K562 (cell line): ENCODE results near the gene SLC25A2. TPM values are rescaled to one million over a fixed set of nuclear protein-coding genes. Genes with fewer than 3 reads are reported as not detected.

Experiments
- ESRRA ChIP-seq: fragments of 450-650 bp; IDR thresholded peaks from 2 replicates; pipeline ENCODE4 v1.6.1; 2014; ENCODE audit warnings: low read depth, mild to moderate bottlenecking, moderate library complexity, borderline replicate concordance
- NCOR1 ChIP-seq: fragments of 450-650 bp; IDR thresholded peaks from 2 replicates; pipeline ENCODE4 v1.6.1; 2016; ENCODE audit warnings: mild to moderate bottlenecking, moderate library complexity
- RFX5 ChIP-seq: IDR thresholded peaks from 2 replicates; pipeline ENCODE4 v1.6.1; 2011; ENCODE audit warnings: low read depth, mild to moderate bottlenecking, improper control_type of control experiment, low read length
- TCFL5 ChIP-seq: fragments of 250-450 bp; sonication (Bioruptor Pico); conservative IDR thresholded peaks from 2 replicates; pipeline ENCODE4 v1.6.1; 2021; ENCODE audit warnings: mild to moderate bottlenecking, moderate library complexity, matching md5 sums
- ZNF146 ChIP-seq: IDR thresholded peaks from one replicate; pipeline ENCODE4 v1.6.1; 2018; ENCODE audit warnings: missing compliant biosample characterization; ENCODE audit not compliant: unreplicated experiment
- ZNF253 ChIP-seq: fragments of 250-450 bp; sonication (Bioruptor Pico); conservative IDR thresholded peaks from 2 replicates; pipeline ENCODE4 v1.6.1; 2021; ENCODE audit warnings: mild to moderate bottlenecking
- ZNF263 ChIP-seq: sonication (generic); formaldehyde crosslinking; IDR thresholded peaks from 2 replicates; pipeline ENCODE4 v1.8.0; 2022; ENCODE audit warnings: mild to moderate bottlenecking, missing genetic modification reagents, borderline replicate concordance
- ZNF79 ChIP-seq: fragments of 250-450 bp; sonication (Bioruptor Pico); IDR thresholded peaks from 2 replicates; pipeline ENCODE4 v1.4.0; 2020; ENCODE audit warnings: low read depth, mild to moderate bottlenecking, moderate library complexity
- polyA plus RNA-seq, 8 experiments: library from polyadenylated mRNA; depleted of rRNA in 4 of 8; stranded (reverse) in 5 of 8; unstranded in 3 of 8; fragments of >200 nt; fragmentation: Nextera tagmentation in 2 of 8; fragmentation: Illumina TruSeq in 1 of 8; extraction: Ambion mirVana in 2 of 8; extraction: Trizol in 1 of 8; gene quantifications; 2 replicates each; pipeline versions ENCODE4 v1.2.1 to v1.2.3, GENCODE V29; 2011 to 2014; ENCODE audit warnings: inconsistent platforms in 1 of 8, missing spikeins in 1 of 8
- total RNA-seq, 7 experiments: library from RNA; depleted of rRNA in 6 of 7; stranded (reverse); fragments of >200 nt in 6 of 7; fragmentation: Illumina TruSeq in 2 of 7; extraction: Trizol in 2 of 7; gene quantifications; 2 replicates each; pipeline versions ENCODE4 v1.2.1 to v1.2.3, GENCODE V29; 2011 to 2021; ENCODE audit warnings: low replicate concordance in 1 of 7
- TF ChIP-seq, protein P1 (sequence below): sonication (generic); formaldehyde crosslinking; IDR thresholded peaks from 2 replicates; pipeline ENCODE4 v1.8.0; 2022; ENCODE audit warnings: missing genetic modification reagents, mild to moderate bottlenecking, borderline replicate concordance
- TF ChIP-seq, protein P2 (sequence below): IDR thresholded peaks from 3 replicates; pipeline ENCODE4 v1.6.1; 2011; ENCODE audit warnings: borderline replicate concordance, mild to moderate bottlenecking, moderate library complexity; ENCODE audit not compliant: insufficient read length; ENCODE audit errors: extremely low read depth
- TF ChIP-seq, protein P3 (sequence below): fragments of 450-650 bp; IDR thresholded peaks from 2 replicates; pipeline ENCODE4 v1.7.0; 2016; ENCODE audit warnings: borderline replicate concordance
- TF ChIP-seq, protein P4 (sequence below): fragments of 250-450 bp; sonication (Bioruptor Pico); IDR thresholded peaks from 2 replicates; pipeline ENCODE4 v1.5.0; 2021; ENCODE audit warnings: mild to moderate bottlenecking, moderate library complexity

Gene SLC25A2
- total and polyA plus RNA-seq, 9 of the 15 experiments (the other 6 are each of a cell fraction or from before 2014, with no cell fraction given), result 0.09 to 0.11 (median 0.11) TPM; not detected in 6

DNA sequence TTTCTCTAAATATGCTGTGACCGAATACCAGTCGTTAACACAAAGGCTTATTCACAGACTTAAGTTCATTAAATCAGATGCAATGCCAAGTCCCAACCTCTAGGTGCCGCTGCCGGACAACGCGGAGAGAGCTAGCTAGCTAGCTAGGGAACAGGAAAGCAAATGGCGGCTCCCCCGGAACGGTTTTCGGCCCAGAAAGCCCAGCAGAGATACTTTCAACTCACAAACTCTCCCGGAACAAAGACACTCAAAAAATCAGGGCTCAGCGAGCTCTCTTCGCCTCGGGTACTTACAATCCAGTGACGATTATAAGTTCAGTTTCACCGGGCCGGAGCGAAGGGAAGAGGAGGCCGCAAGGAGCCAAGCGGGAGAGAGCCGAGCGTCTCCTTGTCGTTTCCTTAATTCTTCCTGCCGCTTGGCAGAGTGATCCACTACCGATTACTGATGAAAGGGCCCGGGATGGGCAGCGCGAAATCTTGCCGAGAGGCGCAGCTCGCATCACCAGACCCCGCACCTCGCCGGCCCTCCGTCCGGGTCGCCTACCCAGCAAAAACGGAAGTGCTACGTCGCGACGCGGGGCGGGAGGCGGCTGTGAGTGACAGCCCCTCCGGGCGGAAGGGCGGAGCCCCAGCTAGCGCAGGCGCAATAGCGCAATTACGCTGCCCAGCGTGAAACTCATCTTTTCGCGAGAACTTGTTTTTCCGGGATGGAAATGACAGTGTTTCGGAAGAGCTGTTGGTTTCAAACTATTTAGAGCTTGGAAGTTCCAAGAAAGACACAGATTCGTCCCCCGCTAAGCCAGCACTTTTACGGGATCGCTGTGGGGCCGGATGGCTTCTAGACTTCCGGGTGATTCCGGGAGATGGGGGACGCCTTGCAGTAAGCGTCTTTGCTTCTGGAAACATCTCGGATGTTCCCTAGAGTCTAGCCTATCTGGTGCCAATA lies 16.6 kb upstream of the SLC25A2 start, which contains the start of gene TAF7 (continued):
- TF ChIP-seq, protein P1, sequence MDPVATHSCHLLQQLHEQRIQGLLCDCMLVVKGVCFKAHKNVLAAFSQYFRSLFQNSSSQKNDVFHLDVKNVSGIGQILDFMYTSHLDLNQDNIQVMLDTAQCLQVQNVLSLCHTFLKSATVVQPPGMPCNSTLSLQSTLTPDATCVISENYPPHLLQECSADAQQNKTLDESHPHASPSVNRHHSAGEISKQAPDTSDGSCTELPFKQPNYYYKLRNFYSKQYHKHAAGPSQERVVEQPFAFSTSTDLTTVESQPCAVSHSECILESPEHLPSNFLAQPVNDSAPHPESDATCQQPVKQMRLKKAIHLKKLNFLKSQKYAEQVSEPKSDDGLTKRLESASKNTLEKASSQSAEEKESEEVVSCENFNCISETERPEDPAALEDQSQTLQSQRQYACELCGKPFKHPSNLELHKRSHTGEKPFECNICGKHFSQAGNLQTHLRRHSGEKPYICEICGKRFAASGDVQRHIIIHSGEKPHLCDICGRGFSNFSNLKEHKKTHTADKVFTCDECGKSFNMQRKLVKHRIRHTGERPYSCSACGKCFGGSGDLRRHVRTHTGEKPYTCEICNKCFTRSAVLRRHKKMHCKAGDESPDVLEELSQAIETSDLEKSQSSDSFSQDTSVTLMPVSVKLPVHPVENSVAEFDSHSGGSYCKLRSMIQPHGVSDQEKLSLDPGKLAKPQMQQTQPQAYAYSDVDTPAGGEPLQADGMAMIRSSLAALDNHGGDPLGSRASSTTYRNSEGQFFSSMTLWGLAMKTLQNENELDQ (CRISPR knock-in tag), result no peak
- TF ChIP-seq NCOR1 (no peak), ESRRA (0 out of 2 replicates have a peak, but pooled peaks have one; percentile 24), TCFL5 (CRISPR knock-in tag) (no peak), ZNF79 (peak; percentile 56; the same call in 1 of the 2 replicates), ZNF146 (no peak), ZNF263 (CRISPR knock-in tag) (no peak), ZNF253 (CRISPR knock-in tag) (no peak), RFX5 (no peak)
- TF ChIP-seq, protein P2, sequence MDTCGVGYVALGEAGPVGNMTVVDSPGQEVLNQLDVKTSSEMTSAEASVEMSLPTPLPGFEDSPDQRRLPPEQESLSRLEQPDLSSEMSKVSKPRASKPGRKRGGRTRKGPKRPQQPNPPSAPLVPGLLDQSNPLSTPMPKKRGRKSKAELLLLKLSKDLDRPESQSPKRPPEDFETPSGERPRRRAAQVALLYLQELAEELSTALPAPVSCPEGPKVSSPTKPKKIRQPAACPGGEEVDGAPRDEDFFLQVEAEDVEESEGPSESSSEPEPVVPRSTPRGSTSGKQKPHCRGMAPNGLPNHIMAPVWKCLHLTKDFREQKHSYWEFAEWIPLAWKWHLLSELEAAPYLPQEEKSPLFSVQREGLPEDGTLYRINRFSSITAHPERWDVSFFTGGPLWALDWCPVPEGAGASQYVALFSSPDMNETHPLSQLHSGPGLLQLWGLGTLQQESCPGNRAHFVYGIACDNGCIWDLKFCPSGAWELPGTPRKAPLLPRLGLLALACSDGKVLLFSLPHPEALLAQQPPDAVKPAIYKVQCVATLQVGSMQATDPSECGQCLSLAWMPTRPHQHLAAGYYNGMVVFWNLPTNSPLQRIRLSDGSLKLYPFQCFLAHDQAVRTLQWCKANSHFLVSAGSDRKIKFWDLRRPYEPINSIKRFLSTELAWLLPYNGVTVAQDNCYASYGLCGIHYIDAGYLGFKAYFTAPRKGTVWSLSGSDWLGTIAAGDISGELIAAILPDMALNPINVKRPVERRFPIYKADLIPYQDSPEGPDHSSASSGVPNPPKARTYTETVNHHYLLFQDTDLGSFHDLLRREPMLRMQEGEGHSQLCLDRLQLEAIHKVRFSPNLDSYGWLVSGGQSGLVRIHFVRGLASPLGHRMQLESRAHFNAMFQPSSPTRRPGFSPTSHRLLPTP, result no peak
- TF ChIP-seq, protein P3, sequence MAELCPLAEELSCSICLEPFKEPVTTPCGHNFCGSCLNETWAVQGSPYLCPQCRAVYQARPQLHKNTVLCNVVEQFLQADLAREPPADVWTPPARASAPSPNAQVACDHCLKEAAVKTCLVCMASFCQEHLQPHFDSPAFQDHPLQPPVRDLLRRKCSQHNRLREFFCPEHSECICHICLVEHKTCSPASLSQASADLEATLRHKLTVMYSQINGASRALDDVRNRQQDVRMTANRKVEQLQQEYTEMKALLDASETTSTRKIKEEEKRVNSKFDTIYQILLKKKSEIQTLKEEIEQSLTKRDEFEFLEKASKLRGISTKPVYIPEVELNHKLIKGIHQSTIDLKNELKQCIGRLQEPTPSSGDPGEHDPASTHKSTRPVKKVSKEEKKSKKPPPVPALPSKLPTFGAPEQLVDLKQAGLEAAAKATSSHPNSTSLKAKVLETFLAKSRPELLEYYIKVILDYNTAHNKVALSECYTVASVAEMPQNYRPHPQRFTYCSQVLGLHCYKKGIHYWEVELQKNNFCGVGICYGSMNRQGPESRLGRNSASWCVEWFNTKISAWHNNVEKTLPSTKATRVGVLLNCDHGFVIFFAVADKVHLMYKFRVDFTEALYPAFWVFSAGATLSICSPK, result no peak
- TF ChIP-seq, protein P4, sequence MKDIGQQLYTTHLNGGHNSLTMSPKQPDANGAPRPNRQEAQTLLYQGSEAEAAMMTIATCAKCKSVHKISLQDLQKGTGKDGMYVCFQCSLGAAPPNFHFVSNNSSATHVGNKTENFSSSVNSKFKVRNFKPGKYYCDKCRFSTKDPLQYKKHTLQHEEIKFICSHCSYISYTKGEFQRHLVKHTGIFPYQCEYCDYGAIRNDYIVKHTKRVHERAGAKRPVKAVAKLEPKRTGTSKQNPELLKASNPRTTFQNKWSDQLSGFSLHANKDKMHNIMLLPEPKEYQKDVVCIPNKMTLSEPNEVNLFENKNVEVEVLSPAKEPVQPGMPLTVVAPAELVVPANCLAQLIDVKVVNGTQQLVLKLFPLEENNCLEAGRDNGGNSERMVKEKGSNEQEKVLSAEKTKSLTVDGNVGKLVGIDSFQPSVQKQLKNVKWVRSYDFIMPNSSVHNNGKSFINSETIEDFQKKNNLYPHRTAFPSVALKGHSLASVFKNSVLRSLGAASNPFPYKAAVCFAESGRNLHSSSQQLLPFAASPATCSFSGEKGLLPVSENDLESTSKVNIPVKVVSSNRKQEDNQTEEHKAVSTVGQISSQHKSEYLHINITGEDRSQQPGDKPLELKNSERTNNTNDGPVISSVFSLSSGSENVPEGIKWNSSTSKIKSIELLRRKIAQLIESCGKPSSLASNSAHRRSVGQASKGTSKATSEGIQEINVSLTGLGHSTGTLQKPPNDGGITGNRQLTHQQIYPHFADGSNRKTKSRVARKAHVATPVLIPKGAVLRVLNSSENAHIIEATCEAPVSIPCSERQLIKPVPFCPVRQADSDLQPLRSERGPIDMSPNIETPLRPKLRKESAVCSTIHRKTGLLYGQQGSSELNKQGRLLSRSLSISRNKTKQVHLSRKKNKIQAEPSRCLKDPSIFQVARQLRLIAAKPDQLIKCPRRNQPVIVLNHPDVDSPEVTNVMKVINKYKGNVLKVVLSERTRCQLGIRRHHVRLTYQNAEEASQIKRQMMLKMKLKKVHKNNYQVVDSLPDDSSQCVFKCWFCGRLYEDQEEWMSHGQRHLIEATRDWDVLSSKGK, result no peak
